ENCODE results near the gene RETNLB. TPM values are rescaled to one million over a fixed set of nuclear protein-coding genes. Genes with fewer than 3 reads are reported as not detected.

RETNLB gene
- total RNA-seq, 1 experiment from 2014 or later: not detected

GRCh38 chr3:108713009-108713516, 44.1 kb downstream of the RETNLB start (continued):
- TF ChIP-seq AR (CRISPR knock-in tag; IDR thresholded peaks at IDR 0.05) (no peak), TEAD1 (CRISPR knock-in tag; IDR thresholded peaks at IDR 0.05) (no peak), OVOL2 (CRISPR knock-in tag; IDR thresholded peaks at IDR 0.05; ENCODE audit: borderline replicate concordance) (no peak), FOXK1 (CRISPR knock-in tag; IDR thresholded peaks at IDR 0.05) (no peak), GTF2I (CRISPR knock-in tag; conservative IDR thresholded peaks at IDR 0.05) (no peak), SOX15 (CRISPR knock-in tag; IDR thresholded peaks at IDR 0.05) (no peak)

Other genes with a start within 250 kb of the RETNLB start
- 0.09 to 0.16 TPM (median 0.14 TPM) in 3 replicates for gene MYH15, start 246.8 kb downstream of the RETNLB start, total RNA-seq (2021)
- 29.3 to 32.8 TPM (median 32.0 TPM) in 3 replicates for gene CIP2A, start 168.0 kb downstream of the RETNLB start, total RNA-seq (2021)
- gene DZIP3, start 167.7 kb downstream of the RETNLB start, total RNA-seq (2021): 25.3 to 28.7 TPM (median 27.6 TPM) in 3 replicates
- 0.11 TPM in 2 of 3 replicates, not detected in the other for gene TRAT1, start 65.4 kb upstream of the RETNLB start, total RNA-seq (2021)
- gene GUCA1C, start 196.5 kb upstream of the RETNLB start, total RNA-seq (2021): not detected in 3 replicates